HG02763 (cell line): Measurements from ENCODE around the gene MSLN.

Source experiments
- ATAC-seq: cut with Tn5 transposase; IDR thresholded peaks from one replicate; pipeline ENCODE4 v1.9.1; 2021; ENCODE audit warnings: mild to moderate bottlenecking, moderate library complexity; ENCODE audit not compliant: unreplicated experiment

The MSLN gene

DNA sequence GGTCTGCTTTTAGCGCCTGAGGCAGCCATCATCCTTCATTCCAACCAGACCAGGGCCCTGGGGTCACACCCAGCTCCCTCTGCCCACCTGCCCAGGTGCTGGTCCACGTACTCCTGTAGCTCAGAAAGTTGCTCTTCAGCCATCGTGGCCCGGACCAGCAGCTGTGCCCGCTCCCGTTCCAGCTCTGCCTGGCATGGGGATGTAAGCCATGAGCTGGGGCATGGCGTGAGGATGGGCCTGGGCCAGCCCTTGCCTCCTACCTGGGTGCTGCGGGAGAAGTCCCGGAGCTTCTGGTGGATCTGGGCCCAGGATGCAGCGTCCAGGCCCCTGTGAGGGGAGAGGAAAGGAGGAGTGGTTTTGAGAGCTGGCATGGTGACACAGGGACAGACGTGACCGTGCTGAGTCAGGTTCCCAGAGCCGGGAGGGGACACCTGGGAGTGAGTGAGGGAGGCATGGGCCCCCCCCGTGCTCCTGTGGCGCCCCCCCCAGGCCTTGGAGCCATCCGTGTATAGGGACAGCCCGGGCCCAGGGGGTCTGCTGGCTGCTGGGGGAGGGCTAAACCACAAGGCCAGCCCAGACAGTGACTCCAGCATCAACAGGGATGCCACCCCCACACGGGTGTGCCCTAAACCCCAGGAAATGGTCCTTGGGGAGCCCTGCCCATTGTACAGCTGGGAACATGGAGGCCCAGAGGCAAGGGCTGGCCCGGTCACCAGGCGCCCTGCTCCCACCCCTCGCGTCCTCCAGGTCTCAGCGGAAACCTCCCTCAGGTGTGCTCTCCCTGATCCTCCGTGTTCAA lies 37.5 kb upstream of the MSLN start:
- ATAC-seq = no peak

DNA sequence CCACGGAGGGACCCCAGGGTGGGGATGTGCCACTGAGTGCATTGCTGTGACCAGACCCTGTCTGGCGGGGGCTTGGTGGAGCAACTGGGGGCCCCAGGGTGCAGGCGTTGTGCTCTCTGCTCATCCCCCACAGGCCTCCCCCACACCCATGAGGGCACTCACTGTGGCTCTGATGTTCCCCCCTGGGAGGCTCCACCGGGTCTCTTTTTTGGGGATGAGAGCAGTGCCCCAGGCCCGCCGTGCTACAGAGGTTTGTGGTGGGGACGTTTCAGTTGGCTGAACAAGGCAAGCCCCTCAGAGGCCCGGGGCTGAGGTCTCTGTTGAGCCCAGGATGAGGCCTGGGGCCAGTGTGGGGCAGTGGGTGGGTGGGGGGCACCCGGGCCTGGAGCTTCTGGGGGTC lies 36.8 kb upstream of the MSLN start:
- no peak for ATAC-seq

DNA sequence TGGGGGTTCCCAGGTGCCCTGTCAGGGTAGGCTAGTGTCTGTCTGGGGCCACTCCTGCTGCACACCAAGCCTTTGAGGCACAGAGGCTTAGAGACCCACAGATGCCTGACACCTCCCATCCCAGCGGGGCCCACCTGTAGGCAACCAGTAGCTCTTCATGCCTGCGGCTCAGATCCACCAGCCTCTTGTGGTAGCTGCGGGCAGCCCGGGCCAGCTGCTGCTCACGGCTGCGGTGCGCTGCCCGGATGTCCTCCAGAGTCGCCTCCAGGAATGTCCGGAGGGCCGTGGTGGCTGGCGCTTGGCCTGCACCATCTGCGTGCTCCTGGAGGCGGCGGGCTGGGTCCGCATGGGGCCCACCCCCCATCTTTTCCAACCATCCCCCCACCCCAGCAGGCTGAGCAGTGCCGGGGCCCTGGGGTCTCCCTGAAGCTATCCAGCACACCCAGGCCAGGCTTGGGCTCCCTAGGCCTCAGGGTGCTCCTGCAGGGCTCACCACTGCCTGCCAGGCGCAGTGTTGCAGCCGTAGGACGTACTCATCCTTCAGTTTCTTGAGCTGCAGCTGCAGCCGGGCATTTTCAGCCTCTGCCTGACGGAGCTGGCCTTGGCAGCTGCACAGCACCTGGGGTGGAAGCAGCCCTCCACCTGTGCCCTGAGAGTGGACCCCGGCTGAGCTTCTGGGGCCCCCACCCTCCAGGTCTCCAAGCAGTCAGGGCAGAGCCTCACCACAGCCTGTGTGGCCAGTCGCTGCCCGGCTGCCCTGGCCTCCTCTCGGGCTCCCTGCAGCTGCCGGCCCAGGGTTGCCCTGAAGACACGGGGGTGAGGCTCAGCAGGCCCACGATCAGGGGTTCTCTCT lies 36.1 kb upstream of the MSLN start:
- no peak for ATAC-seq

DNA sequence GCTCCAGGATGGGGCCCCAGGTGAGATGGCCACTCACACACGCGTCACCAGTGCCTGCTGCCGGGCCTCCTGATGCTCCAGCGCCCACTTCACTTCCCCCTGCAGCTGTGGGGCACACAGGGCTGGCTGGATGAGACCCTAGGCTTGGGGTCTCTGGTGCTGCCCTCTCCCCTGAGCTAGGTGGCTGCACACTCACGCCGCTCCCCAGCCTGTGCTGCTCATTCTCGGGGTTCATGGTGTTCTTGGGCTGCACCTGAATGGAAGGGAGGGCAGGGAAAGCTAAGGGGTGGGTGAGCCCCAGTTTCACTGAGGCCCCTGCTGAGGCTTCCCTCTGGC lies 35.5 kb upstream of the MSLN start:
- ATAC-seq = no peak

DNA sequence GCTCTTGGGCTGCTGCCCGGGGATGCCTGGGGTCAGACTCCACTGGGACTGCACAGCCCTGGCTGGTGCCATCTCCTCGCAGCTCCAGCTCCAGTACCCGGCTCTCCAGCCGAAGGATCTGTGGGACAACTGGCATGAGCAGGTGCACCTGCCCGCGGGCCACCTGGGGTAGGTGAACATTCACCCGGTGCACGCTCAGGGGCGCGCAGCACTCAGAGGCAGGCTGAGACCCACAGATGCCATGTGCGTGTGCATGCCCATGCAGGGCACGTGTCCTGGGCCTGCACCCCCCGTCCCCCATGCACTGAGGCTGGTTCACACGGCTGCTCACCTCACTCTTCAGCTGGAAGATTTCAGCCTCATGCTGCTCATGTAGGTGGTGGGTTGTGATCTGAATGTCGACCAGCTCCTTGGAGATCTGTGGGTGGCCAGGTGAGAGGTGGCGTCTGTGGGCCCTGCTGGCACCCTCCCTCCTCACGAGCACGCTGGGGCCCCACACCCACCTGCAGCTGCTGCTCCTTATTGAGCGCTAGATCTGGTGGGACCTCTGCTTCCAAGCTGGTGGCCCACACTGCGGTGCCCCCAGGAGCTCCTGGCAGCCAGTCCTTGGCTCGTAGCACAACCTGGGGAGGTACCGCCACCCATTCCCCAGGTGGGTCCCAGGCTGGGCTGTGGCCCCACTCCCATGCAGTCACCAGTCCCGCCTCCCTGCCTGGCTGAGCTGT lies 34.9 kb upstream of the MSLN start:
- no peak for ATAC-seq

DNA sequence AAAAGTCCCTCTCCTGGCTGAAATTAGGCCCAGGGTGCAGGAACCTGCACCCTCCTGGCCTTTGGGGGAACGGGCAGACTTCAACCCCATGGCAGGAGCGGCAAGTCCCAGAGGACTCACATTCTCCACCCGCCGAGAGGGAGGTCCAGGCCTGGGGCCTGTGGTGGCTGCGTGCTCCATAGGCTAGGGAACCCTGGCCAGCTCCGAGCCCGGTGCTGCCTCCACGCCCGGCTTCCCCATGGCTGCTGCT lies 34.4 kb upstream of the MSLN start:
- no peak for ATAC-seq

DNA sequence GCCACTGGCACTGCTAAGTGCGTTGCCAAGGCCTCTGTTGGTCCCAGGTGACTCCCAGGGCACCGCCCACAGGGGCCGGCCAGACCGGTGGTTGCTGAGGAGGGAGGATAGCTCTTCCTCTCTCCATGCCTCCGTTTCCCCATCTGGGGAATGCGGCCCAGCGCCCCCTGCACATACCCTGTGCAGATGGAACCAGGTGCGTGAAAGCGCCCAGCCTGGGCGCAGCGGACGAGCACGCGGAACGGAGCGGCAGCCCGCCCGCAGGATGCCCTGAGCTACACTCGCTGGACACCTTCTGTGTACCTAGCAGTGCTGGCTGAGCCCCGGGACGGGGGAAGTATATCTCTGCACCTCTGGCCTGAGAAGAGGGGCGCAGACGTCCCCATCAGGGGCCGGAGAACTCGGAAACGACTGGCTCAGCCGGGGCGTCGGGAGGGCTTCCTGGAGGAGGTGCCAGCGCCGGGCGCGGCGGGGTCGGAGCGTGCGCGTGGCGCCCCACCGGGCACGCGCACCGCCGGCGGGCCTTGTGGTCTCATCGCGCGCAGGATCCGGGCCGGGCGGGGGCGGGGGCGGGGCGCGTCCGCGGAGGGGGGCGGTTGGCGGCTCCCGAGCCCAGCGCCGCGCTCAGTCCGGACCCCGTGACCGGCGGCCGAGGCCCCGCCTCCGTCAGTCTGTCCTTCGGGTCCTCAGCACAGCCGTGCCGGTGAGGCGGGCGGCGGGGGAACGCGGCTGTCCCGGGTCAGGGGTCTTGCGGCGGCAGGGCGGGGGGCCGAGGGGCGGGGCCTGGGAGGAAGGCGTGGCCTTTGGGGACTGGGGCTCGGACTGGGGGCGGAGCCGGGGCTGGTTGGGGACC lies 33.9 kb upstream of the MSLN start, which contains the start of the genes CCDC78 and HAGHL:
Gene CCDC78 (minus strand): TSS at position 6 of the 853 bp plus-strand sequence. CDS start 76 bp downstream, outside the sequence.
Gene HAGHL (plus strand): TSS at position 669 of the 853 bp plus-strand sequence. CDS start 404 bp downstream, outside the sequence.
- no peak for ATAC-seq

DNA sequence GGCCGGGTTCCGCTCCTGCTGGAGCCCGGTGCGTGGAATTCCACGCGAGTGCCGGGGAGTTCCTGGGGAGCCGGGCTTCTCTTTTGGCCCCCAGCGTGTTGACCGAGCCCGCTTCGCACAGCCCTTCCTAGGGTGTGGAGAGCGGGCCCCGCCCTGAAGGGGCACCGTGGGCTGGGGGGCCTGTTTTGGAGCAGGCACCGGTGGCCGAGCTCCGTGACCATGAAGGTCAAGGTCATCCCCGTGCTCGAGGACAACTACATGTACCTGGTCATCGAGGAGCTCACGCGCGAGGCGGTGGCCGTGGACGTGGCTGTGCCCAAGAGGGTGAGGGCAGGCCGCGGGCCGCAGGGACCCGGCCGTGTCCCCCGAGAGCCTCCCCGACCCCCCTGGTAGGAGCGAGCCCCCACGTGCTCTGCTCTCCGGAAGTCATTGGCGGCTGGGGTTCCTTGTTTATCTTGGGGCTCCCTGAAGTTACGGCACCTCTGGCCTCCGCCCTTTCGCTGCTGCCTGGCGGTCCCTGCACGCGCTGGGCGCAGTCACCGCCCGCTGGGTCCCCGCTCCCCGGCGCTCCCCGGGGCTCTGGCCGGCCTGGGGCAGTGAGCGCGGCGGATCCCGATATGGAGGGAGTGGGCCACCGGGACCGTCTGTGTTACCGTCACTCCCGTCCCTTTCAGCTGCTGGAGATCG lies 33.1 kb upstream of the MSLN start:
- ATAC-seq = no peak

DNA sequence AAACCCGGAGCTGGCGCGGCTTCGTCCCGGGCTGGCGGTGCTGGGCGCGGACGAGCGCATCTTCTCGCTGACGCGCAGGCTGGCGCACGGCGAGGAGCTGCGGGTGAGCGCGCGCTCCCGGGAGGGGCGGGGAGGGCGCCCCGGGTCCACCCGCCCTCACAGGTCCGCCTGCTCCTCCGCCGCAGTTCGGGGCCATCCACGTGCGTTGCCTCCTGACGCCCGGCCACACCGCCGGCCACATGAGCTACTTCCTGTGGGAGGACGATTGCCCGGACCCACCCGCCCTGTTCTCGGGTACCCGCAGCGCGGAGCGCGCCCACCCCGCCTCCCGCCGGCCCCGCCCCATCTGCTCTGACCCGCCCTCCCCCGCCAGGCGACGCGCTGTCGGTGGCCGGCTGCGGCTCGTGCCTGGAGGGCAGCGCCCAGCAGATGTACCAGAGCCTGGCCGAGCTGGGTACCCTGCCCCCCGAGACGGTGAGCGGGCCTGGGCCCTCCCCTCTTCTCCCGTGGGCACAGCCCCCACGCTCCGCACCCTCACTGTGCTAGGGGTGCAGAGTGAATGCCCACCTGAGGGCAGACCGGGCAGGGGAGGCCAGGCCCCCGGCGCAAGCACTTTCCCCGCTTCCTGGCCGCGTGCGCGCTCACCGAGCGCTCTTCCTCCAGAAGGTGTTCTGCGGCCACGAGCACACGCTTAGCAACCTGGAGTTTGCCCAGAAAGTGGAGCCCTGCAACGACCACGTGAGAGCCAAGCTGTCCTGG lies 32.2 kb upstream of the MSLN start:
- ATAC-seq = no peak

DNA sequence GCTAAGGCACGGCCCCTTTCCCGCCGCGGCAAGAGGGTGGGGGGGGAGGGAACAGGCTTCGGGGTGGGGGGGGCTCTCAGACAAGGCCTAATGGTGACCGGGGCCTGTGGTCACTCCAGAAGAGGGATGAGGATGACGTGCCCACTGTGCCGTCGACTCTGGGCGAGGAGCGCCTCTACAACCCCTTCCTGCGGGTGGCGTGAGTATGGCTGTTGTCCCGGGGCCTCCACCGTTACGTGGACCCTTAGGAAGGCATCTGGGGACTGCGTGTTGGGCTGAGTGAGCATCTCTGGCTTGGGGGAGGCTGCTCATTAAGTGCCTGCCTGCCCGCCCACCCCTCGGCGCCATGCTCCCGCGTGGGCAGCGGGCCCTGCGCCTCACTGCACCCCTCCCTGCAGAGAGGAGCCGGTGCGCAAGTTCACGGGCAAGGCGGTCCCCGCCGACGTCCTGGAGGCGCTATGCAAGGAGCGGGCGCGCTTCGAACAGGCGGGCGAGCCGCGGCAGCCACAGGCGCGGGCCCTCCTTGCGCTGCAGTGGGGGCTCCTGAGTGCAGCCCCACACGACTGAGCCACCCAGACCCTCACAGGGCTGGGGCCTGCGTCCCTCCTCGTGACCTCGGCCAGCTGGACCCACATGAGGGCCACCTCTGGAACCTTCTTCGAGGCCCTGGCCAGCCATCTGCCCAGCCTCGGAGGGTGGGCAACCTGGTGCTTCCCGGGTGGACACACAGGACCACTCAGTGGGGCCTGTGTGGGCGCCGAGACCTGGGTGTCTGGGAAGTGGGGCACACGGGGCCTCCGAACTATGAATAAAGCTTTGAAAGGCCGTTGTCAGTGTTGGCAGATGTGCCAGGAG lies 31.4 kb upstream of the MSLN start:
- ATAC-seq = no peak

DNA sequence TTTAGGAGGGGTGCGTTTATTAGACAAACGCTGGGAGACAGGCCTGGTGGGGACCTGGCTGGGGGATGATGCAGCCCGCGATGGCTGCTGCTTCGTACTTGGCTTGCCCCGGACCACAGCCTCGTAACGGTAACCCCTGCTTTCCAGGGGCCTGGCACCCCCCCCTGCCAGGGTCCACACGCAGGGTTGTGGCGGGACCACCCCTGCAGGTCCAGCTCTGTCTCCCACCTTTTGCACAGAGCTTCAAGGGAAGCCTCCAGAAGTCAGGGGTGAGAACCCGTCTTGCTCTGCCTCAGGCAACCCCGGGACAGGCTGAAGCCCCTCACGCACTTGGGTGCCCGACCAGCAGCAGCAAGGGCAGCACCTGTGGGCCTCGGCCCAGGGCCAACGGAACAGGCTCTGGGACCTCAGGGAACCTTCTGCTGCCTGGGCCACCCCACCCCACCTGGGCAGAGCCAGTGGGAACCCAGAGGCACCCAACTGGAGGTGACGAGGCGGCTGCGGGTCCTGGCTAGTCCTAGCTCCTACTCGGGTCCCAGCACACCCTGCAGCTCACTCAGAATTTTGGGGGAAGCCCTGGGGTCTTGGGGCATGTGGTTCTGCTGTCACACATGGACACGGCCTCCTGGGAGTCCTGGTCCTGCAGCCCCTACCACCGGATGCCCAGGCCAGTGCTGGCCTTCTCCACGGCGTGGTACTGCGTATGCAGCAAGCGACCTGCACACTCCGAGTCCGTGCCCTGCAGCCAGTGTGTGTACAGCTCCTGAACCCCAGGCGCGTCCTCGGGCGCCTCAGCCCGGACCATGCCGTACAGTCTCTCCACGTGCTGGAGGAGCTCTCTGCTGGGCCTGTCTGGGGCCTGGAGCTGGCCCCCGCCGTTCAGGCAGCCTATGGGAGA lies 30.5 kb upstream of the MSLN start:
- no peak for ATAC-seq

DNA sequence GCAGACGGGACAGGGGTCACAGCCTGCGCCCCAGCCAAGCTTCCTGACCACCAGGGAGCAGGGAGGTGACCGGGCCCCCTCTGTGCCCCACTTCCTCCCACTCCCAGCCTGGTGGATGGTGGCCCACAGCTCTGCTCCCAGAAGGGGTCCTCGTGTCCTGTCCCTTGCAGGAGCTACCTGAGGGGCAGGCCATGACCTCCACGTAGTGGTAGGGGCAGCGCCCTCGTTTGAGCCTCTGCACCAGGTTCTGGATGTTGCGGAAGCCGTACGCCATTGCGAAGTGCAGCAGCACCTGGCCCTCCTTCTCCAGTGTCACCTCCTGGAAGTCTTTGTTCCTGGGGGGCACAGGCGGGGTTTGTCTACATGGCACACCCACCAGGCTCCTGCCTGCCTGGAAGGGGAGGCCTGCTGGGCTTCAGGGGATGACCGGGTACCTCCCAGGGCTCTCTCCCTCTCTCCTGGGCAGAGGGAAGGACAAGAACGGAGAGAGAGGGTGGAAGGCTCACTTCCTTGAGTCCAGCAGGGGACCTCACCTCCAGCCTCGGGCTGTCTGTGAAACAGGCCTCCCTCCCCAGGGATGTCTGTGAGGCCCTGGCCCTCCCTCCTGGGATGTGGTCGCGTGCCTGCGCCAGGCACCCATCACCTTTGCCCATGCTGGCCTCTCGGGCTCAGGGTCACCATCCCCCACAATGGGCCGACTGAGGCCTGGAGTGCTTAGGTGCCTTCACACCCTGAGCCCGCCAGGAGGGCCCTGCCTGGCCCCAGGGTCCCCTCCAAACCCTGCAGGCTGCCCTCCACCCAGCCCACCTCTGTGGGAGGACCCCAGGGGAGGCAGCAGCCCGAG lies 29.6 kb upstream of the MSLN start:
- ATAC-seq = no peak

DNA sequence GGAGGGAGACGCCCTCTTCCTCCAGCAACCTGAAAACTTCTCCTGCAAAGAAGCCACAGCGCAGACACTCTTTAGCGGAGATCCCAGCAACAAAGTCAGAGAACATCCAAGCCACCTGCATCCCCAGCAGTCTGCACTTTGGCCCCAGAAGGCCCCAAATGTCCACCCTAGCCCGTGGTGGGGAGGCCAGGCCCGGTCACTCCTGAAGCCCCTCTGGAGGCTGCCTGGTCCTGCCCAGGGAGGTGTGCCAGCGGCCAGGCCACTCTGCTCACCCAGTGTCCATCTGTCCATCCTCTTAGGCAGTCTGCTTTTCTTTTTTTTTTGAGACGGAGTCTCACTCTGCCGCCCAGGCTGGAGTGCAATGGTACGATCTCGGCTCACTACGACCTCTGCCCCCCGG lies 28.2 kb upstream of the MSLN start:
- no peak for ATAC-seq

DNA sequence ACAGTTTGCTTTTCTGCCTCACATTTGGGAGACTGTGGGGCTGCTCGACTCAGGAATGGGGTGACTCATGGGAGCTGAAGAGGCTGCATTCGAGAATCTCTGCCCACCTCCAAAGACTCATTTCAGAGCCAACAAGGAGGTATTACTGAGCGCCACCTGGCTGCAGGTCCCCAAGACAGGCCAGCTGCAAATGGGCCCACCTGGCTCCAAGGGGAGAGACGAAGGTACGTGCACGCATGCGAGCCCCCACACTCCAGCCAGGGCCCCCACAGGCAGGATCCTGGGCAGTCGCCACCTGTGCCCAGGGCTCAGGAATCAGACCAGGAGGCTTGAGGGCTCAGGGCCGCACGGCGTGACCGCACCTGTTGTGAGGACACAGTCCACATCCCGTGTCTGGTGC lies 27.6 kb upstream of the MSLN start:
- ATAC-seq = no peak

DNA sequence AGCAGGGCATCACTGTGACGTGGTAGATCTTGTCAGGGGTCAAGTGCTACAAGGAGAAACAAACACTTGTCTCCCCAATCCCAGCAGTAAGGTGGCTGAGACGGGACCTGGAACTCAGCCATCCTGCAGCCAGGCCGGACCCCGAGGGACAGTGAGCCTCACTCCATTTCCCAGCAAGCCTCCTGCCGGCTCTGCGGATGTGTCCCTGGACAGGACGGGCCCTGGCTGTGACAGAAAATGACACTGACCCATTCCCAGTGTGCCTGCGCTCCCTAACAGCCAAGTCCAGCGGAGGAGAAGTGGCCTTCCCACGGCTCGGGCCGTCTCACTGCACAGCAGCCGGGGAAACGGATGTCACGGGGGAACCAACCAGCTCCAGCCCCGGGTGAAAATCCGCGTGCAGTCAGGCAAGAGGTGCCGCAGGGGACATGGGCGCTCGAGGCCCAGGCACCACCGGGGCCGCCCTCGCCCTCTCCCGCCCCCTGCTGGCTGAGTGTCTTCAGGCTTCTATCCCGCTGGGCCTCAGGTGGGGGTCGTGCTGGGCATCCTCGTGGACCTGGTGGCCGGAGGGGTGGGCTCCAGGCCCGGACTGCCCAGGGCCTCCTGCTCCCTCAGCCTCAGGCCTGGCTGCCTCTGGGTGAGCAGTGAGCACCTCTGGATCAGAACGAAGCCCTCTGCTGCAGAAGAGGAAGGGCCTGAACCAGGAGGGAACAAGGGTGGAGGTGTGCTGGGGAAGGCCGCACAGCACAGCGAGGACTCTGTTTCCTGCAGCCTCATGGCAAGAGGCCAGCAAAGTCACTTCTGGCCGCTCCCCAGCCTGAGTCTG lies 26.9 kb upstream of the MSLN start:
- no peak for ATAC-seq
